ENCODE results near the gene LRWD1.

- TF ChIP-seq CTCF (IDR thresholded peaks at IDR 0.05; ENCODE audit: poor library complexity) (no peak), EZH2phosphoT487 (IDR thresholded peaks at IDR 0.05; ENCODE audit: low read depth, severe bottlenecking, unreplicated experiment) (no peak), EZH2 (IDR thresholded peaks at IDR 0.05; ENCODE audit: borderline replicate concordance) (no peak)
Observed at GRCh38 chr7:102469972-102470825, 5.4 kb downstream of the LRWD1 start.
